ENCODE results near the gene IQGAP2.

DNA sequence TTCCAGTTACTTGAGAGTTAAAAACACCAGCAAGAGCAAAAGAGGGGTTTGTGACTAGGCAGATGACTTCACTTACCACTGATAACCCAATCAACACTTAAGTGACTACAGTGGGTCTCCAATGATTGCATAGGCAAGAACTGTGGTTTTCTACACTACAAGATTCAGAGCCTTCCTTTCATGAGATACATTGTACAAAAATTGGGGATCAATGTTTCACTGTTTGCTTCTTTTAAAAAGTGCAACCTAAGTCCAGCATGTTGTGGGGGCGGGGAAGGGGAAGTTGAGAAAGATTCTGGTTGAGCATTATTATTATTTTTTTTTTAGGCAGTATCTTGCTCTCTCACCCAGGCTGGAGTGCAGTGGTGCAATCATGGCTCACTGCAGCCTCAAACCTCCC, 3.6 kb downstream of the IQGAP2 start:
- TF ChIP-seq ZNF248 (tag by site-specific recombination; IDR thresholded peaks at IDR 0.05) = no peak
- TF ChIP-seq, protein P1, sequence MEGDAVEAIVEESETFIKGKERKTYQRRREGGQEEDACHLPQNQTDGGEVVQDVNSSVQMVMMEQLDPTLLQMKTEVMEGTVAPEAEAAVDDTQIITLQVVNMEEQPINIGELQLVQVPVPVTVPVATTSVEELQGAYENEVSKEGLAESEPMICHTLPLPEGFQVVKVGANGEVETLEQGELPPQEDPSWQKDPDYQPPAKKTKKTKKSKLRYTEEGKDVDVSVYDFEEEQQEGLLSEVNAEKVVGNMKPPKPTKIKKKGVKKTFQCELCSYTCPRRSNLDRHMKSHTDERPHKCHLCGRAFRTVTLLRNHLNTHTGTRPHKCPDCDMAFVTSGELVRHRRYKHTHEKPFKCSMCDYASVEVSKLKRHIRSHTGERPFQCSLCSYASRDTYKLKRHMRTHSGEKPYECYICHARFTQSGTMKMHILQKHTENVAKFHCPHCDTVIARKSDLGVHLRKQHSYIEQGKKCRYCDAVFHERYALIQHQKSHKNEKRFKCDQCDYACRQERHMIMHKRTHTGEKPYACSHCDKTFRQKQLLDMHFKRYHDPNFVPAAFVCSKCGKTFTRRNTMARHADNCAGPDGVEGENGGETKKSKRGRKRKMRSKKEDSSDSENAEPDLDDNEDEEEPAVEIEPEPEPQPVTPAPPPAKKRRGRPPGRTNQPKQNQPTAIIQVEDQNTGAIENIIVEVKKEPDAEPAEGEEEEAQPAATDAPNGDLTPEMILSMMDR (tag by site-specific recombination; IDR thresholded peaks at IDR 0.05) = no peak
- TF ChIP-seq, protein P2, sequence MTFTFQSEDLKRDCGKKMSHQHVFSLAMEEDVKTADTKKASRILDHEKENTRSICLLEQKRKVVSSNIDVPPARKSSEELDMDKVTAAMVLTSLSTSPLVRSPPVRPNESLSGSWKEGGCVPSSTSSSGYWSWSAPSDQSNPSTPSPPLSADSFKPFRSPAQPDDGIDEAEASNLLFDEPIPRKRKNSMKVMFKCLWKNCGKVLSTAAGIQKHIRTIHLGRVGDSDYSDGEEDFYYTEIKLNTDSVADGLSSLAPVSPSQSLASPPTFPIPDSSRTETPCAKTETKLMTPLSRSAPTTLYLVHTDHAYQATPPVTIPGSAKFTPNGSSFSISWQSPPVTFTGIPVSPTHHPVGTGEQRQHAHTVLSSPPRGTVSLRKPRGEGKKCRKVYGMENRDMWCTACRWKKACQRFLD (tag by site-specific recombination; IDR thresholded peaks at IDR 0.05) = no peak
- TF ChIP-seq, protein P3, sequence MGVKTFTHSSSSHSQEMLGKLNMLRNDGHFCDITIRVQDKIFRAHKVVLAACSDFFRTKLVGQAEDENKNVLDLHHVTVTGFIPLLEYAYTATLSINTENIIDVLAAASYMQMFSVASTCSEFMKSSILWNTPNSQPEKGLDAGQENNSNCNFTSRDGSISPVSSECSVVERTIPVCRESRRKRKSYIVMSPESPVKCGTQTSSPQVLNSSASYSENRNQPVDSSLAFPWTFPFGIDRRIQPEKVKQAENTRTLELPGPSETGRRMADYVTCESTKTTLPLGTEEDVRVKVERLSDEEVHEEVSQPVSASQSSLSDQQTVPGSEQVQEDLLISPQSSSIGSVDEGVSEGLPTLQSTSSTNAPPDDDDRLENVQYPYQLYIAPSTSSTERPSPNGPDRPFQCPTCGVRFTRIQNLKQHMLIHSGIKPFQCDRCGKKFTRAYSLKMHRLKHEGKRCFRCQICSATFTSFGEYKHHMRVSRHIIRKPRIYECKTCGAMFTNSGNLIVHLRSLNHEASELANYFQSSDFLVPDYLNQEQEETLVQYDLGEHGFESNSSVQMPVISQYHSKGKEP (tag by site-specific recombination; IDR thresholded peaks at IDR 0.05) = no peak
- TF ChIP-seq, protein P4, sequence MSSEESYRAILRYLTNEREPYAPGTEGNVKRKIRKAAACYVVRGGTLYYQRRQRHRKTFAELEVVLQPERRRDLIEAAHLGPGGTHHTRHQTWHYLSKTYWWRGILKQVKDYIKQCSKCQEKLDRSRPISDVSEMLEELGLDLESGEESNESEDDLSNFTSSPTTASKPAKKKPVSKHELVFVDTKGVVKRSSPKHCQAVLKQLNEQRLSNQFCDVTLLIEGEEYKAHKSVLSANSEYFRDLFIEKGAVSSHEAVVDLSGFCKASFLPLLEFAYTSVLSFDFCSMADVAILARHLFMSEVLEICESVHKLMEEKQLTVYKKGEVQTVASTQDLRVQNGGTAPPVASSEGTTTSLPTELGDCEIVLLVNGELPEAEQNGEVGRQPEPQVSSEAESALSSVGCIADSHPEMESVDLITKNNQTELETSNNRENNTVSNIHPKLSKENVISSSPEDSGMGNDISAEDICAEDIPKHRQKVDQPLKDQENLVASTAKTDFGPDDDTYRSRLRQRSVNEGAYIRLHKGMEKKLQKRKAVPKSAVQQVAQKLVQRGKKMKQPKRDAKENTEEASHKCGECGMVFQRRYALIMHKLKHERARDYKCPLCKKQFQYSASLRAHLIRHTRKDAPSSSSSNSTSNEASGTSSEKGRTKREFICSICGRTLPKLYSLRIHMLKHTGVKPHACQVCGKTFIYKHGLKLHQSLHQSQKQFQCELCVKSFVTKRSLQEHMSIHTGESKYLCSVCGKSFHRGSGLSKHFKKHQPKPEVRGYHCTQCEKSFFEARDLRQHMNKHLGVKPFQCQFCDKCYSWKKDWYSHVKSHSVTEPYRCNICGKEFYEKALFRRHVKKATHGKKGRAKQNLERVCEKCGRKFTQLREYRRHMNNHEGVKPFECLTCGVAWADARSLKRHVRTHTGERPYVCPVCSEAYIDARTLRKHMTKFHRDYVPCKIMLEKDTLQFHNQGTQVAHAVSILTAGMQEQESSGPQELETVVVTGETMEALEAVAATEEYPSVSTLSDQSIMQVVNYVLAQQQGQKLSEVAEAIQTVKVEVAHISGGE (tag by site-specific recombination; conservative IDR thresholded peaks at IDR 0.05; ENCODE audit: low read depth) = no peak

All from HEK293 (cell line).